Mesothelial cell of epicardium (in vitro differentiated cells): ENCODE measurements around the gene MALRD1. TPM values are rescaled to one million over a fixed set of nuclear protein-coding genes. Genes with fewer than 3 reads are reported as not detected.

Experiments
- DNase-seq, 2 experiments: peaks; one replicate each; pipeline ENCODE4 v3.0.0; 2021; ENCODE audit warnings: low spot score in 2 of 2; ENCODE audit not compliant: unreplicated experiment in 2 of 2
- H3K27ac Mint-ChIP-seq: 2 replicates; pipeline ENCODE4 v1.8.0; 2021; ENCODE audit warnings: mixed read lengths
- H3K27me3 Mint-ChIP-seq: 2 replicates; pipeline ENCODE4 v1.8.0; 2021; ENCODE audit warnings: low read depth, mixed read lengths
- H3K36me3 Mint-ChIP-seq: 2 replicates; pipeline ENCODE4 v1.8.0; 2021; ENCODE audit warnings: mixed read lengths
- H3K4me1 Mint-ChIP-seq: 2 replicates; pipeline ENCODE4 v1.8.0; 2021; ENCODE audit warnings: mixed read lengths
- H3K4me3 Mint-ChIP-seq: 2 replicates; pipeline ENCODE4 v1.8.0; 2021; ENCODE audit warnings: mild to moderate bottlenecking, moderate library complexity, mixed read lengths
- H3K9me3 Mint-ChIP-seq: 2 replicates; pipeline ENCODE4 v1.8.0; 2021; ENCODE audit warnings: mixed read lengths
- total RNA-seq: library from RNA; stranded (reverse); gene quantifications from 3 replicates; pipeline ENCODE4 v1.2.1, GENCODE V29; 2021
- TF ChIP-seq, protein P1 (sequence below): fragments of 200-600 bp; sonication (generic); IDR thresholded peaks from one replicate; pipeline ENCODE4 v1.5.0; 2021; ENCODE audit warnings: antibody characterized with exemption; ENCODE audit not compliant: unreplicated experiment

Gene MALRD1
- total RNA-seq, 1 donor from 2014 or later, result 11.1 TPM

DNA sequence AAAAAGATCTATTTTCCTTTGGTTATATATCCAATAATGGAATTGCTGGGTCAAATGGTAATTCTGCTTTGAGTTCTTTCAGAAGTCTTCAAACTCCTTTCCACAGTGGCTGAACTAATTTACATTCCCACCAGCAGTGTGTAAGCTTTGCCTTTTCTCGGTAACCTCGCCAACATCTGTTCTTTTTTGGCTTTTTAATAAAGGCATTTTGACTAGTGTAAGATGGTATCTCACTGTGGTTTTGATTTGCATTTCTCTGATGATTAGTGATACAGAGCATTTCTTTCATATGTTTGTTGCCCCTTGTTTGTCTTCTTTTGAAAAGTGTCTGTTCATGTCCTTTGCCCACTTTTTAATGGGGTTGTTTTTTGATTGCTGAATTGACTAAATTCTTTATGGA lies 285.0 kb downstream of the MALRD1 start:
- no peaks in the 10 kb centered on the region for H3K27me3 Mint-ChIP-seq
- TF ChIP-seq, protein P1, sequence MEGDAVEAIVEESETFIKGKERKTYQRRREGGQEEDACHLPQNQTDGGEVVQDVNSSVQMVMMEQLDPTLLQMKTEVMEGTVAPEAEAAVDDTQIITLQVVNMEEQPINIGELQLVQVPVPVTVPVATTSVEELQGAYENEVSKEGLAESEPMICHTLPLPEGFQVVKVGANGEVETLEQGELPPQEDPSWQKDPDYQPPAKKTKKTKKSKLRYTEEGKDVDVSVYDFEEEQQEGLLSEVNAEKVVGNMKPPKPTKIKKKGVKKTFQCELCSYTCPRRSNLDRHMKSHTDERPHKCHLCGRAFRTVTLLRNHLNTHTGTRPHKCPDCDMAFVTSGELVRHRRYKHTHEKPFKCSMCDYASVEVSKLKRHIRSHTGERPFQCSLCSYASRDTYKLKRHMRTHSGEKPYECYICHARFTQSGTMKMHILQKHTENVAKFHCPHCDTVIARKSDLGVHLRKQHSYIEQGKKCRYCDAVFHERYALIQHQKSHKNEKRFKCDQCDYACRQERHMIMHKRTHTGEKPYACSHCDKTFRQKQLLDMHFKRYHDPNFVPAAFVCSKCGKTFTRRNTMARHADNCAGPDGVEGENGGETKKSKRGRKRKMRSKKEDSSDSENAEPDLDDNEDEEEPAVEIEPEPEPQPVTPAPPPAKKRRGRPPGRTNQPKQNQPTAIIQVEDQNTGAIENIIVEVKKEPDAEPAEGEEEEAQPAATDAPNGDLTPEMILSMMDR, result no peak
- no peaks in the 10 kb centered on the region for H3K4me1 Mint-ChIP-seq
- peaks cover 4% of the 10 kb centered on the region for H3K9me3 Mint-ChIP-seq
- DNase-seq, result no peak
- H3K36me3 Mint-ChIP-seq, result no peaks in the 10 kb centered on the region
- no peak overlapping the region for H3K27ac Mint-ChIP-seq
- H3K4me3 Mint-ChIP-seq, result no peak overlapping the region

DNA sequence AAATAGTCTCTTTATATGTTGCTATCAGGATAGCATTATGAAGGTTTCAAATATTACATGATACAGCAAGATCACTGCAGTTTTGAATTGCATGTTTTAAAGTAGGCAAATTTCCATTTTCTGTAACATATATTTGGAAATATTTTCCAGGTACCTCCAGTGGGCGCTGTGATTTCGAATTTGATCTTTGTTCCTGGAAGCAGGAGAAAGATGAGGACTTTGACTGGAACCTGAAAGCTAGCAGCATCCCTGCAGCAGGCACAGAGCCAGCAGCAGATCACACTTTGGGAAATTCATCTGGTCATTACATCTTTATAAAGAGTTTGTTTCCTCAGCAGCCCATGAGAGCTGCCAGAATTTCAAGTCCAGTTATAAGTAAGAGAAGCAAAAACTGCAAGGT lies 299.0 kb downstream of the MALRD1 start:
- Mint-ChIP-seq H3K36me3 (no peaks in the 10 kb centered on the region), H3K4me1 (no peaks in the 10 kb centered on the region), H3K27me3 (peaks cover 13% of the 10 kb centered on the region), H3K9me3 (no peaks in the 10 kb centered on the region), H3K27ac (no peak overlapping the region), H3K4me3 (no peak overlapping the region)
- TF ChIP-seq, protein P1, result no peak
- no peak for DNase-seq

DNA sequence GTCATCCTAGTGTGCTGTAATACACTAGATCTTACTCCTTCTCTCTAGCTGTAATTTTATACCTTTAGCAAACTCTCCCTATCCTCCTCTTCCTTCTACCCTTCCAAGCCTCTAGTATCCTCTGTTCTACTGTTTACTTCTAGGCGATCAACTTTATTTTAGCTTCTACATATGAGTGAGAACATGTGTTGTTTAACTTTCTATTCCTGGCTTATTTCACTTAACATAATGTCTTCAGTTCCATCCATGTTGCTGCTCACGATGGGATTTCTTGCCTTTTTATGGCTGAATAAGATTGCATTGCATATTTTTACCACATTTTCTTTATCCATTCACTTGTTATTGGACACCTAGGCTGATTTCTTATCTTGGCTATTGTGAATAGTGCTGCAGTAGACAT lies 318.6 kb downstream of the MALRD1 start:
- no peak overlapping the region for H3K4me3 Mint-ChIP-seq

GRCh38 chr10:19373988-19374387 lies 325.4 kb downstream of the MALRD1 start:
- TF ChIP-seq, protein P1, result no peak
- no peak for DNase-seq
- no peaks in the 10 kb centered on the region for H3K4me1 Mint-ChIP-seq
- no peak overlapping the region for H3K27ac Mint-ChIP-seq
- no peaks in the 10 kb centered on the region for H3K36me3 Mint-ChIP-seq
- H3K4me3 Mint-ChIP-seq, result no peak overlapping the region
- no peaks in the 10 kb centered on the region for H3K27me3 Mint-ChIP-seq
- H3K9me3 Mint-ChIP-seq, result no peaks in the 10 kb centered on the region

More for the DNA sequence above, 318.6 kb downstream of the MALRD1 start:
- TF ChIP-seq, protein P1, result no peak
- H3K27me3 Mint-ChIP-seq, result no peaks in the 10 kb centered on the region
- peaks cover 9% of the 10 kb centered on the region for H3K9me3 Mint-ChIP-seq
- DNase-seq, result no peak
- no peak overlapping the region for H3K27ac Mint-ChIP-seq
- H3K36me3 Mint-ChIP-seq, result no peaks in the 10 kb centered on the region
- no peaks in the 10 kb centered on the region for H3K4me1 Mint-ChIP-seq

DNA sequence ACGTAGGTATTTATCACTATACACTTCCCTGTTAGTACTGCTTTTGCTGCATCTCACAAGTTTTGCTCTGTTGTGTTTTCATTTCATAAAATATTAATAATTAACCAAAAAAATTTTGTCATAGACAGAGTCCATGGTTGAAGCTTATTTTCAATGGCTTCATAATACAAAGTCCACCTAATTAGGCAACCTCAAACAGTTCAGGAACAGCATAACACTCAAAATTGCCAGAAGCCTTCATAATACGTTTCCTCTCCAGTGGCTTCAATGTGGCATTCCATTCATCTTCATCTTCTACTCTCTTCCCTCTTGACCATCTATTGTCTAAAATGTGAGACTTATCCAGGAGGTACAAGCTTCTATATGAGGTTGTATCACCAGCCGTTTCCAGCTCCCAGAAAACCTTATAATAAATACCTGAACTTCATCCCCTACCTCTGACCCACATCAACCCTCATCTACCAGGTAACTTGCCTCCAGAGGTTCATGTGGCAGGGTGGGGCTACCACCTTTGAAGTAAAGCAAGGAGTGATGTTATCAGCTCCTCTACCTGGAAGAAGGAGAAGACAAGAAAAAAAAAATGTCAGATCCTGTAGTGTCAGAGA lies 337.3 kb downstream of the MALRD1 start:
- no peak overlapping the region for H3K27ac Mint-ChIP-seq
- TF ChIP-seq, protein P1, result no peak
- no peak overlapping the region for H3K4me3 Mint-ChIP-seq
- no peaks in the 10 kb centered on the region for H3K4me1 Mint-ChIP-seq
- DNase-seq, result no peak
- H3K36me3 Mint-ChIP-seq, result no peaks in the 10 kb centered on the region
- H3K27me3 Mint-ChIP-seq, result no peaks in the 10 kb centered on the region
- H3K9me3 Mint-ChIP-seq, result peaks cover 23% of the 10 kb centered on the region

DNA sequence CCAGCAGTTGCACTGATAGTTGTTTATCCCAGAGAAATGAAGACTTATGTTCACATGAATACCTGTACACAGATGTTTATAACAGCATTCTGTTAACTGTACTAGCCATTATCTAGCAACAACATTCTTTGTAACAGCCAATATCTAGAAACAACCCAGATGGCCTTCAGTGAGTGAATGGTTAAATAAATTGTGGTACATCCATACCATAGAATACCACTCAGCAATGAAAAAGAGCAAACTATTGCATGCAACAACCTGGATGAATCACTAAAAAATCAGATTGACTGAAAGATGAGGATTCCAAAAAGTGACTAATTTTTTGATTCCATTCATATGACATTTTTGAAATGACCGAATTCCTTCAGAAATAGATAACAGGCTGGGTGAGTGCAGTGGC lies 360.3 kb downstream of the MALRD1 start:
- Mint-ChIP-seq H3K4me3 (no peak overlapping the region), H3K9me3 (peaks cover 11% of the 10 kb centered on the region), H3K27me3 (no peaks in the 10 kb centered on the region), H3K36me3 (no peaks in the 10 kb centered on the region), H3K27ac (no peak overlapping the region), H3K4me1 (no peaks in the 10 kb centered on the region)
- DNase-seq, result no peak
- TF ChIP-seq, protein P1, result no peak
